Measurements from ENCODE around the gene FKBP1B.
A peak's percentile ranks its signal among the peaks of the same experiment; 100 is the strongest.
"Not testable (repeated sequence)": the region's sequence is repeated elsewhere in the genome, so short reads cannot be mapped to it uniquely, and the experiment has no call there.

FKBP1B gene

GRCh38 chr2:24049485-24050021, at the start of gene FKBP1B:
FKBP1B (plus strand) TSS chr2:24049741; CDS start chr2:24049850, 109 bp downstream.
- DNase-seq (ENCODE audit: low read depth in 4 of 4, low spot score in 1 of 4), result peak in 3 of 4 experiments; percentile 25 to 48 (median 27)

- DNase-seq (ENCODE audit: low read depth in 4 of 4, low spot score in 1 of 4), result no peak
Observed at GRCh38 chr2:24007693-24008092, 41.8 kb upstream of the FKBP1B start.

GRCh38 chr2:24008672-24009366, 40.7 kb upstream of the FKBP1B start:
- DNase-seq (ENCODE audit: low read depth in 4 of 4, low spot score in 1 of 4), result no peak

- no peak for DNase-seq (ENCODE audit: low read depth in 4 of 4, low spot score in 1 of 4)
Observed at GRCh38 chr2:24009367-24009679, 40.2 kb upstream of the FKBP1B start.

GRCh38 chr2:24009680-24010476, 39.7 kb upstream of the FKBP1B start, which contains the start of gene MFSD2B:
MFSD2B (plus strand) TSS chr2:24010085; CDS start chr2:24010097, 12 bp downstream.
- no peak for DNase-seq (ENCODE audit: low read depth in 4 of 4, low spot score in 1 of 4)

GRCh38 chr2:24010477-24011249, 38.9 kb upstream of the FKBP1B start:
- no peak for DNase-seq (ENCODE audit: low read depth in 4 of 4, low spot score in 1 of 4)

GRCh38 chr2:24011250-24012104, 38.1 kb upstream of the FKBP1B start:
- DNase-seq (ENCODE audit: low read depth in 4 of 4, low spot score in 1 of 4), result no peak

GRCh38 chr2:24012521-24013188, 36.9 kb upstream of the FKBP1B start:
- no peak for DNase-seq (ENCODE audit: low read depth in 4 of 4, low spot score in 1 of 4)

GRCh38 chr2:24014902-24015301, 34.6 kb upstream of the FKBP1B start:
- DNase-seq (ENCODE audit: low read depth in 4 of 4, low spot score in 1 of 4), result not testable (repeated sequence)

- no peak for DNase-seq (ENCODE audit: low read depth in 4 of 4, low spot score in 1 of 4)
Observed at GRCh38 chr2:24015562-24016375, 33.8 kb upstream of the FKBP1B start.

- no peak for DNase-seq (ENCODE audit: low read depth in 4 of 4, low spot score in 1 of 4)
Observed at GRCh38 chr2:24016376-24016761, 33.2 kb upstream of the FKBP1B start.

GRCh38 chr2:24016853-24017703, 32.5 kb upstream of the FKBP1B start:
- DNase-seq (ENCODE audit: low read depth in 4 of 4, low spot score in 1 of 4), result no peak

- no peak for DNase-seq (ENCODE audit: low read depth in 4 of 4, low spot score in 1 of 4)
Observed at GRCh38 chr2:24017711-24018110, 31.8 kb upstream of the FKBP1B start.

GRCh38 chr2:24018241-24018640, 31.3 kb upstream of the FKBP1B start:
- no peak for DNase-seq (ENCODE audit: low read depth in 4 of 4, low spot score in 1 of 4)

GRCh38 chr2:24019729-24020128, 29.8 kb upstream of the FKBP1B start:
- DNase-seq (ENCODE audit: low read depth in 4 of 4, low spot score in 1 of 4), result no peak

- no peak for DNase-seq (ENCODE audit: low read depth in 4 of 4, low spot score in 1 of 4)
Observed at GRCh38 chr2:24020244-24020643, 29.3 kb upstream of the FKBP1B start.

GRCh38 chr2:24021122-24021998, 28.2 kb upstream of the FKBP1B start:
- DNase-seq (ENCODE audit: low read depth in 4 of 4, low spot score in 1 of 4), result no peak
